ENCODE measurements around the gene CLOCK.

- TF ChIP-seq POLR2AphosphoS5 (IDR thresholded peaks at IDR 0.05; ENCODE audit: low read depth, low read length) (no peak), TAF1 (IDR thresholded peaks at IDR 0.05; ENCODE audit: borderline replicate concordance, low read depth, low read length) (no peak), POLR2A (IDR thresholded peaks at IDR 0.05; ENCODE audit: low read depth, low read length) (no peak)
These were observed 150.2 kb downstream of the CLOCK start for GRCh38 chr4:55396308-55397125.
